PC-3 (cell line): Measurements from ENCODE around the gene KRT2. TPM values are rescaled to one million over a fixed set of nuclear protein-coding genes. Genes with fewer than 3 reads are reported as not detected.

Experiments
- ATAC-seq: fragments of 200-7000 bp; cut with Tn5 transposase; 2 replicates; pipeline ENCODE4 v1.9.1; 2020; ENCODE audit warnings: mild to moderate bottlenecking, moderate library complexity
- BruUV-seq: library from RNA; stranded (reverse); fragments of 400-500 nt; replicated peaks from 2 replicates; lab custom pipeline; 2021; lab: Mats Ljungman, UMichigan
- CTCF ChIA-PET: fragments of 300-600 bp; sonication (Branson Sonifier 250); formaldehyde crosslinking; loops from one replicate; lab custom pipeline; 2022; ENCODE audit warnings: antibody characterized with exemption; lab: Charles Lee
- POLR2A ChIA-PET: fragments of 300-600 bp; sonication (Branson Sonifier 250); formaldehyde crosslinking; loops from one replicate; lab custom pipeline; 2022; ENCODE audit warnings: antibody characterized with exemption; ENCODE audit not compliant: unreplicated experiment; lab: Charles Lee
- DNase-seq: peaks from one replicate; pipeline ENCODE4 v3.0.0-alpha.2; 2015
- H2AFZ ChIP-seq: fragments of 300-600 bp; sonication (generic); 2 replicates; pipeline ENCODE4 v1.6.0; 2016; ENCODE audit warnings: antibody characterized with exemption, low read length
- H3F3A ChIP-seq: fragments of 300-600 bp; sonication (generic); one replicate; pipeline ENCODE4 v1.6.0; 2017; ENCODE audit warnings: antibody characterized with exemption, low read length, control low read depth, mild to moderate bottlenecking; ENCODE audit not compliant: unreplicated experiment
- H3K27ac ChIP-seq: fragments of 300-600 bp; sonication (generic); 2 replicates; pipeline ENCODE4 v1.5.1; 2016; ENCODE audit warnings: mild to moderate bottlenecking, low read length
- H3K27me3 ChIP-seq: fragments of 300-600 bp; sonication (generic); 2 replicates; pipeline ENCODE4 v1.6.1; 2016; ENCODE audit warnings: low read length, mixed read lengths
- H3K36me3 ChIP-seq: fragments of 300-600 bp; sonication (generic); 2 replicates; pipeline ENCODE4 v1.6.1; 2016; ENCODE audit warnings: low read depth, mixed run types, low read length, mixed read lengths
- H3K4me1 ChIP-seq: fragments of 300-600 bp; sonication (generic); 2 replicates; pipeline ENCODE4 v1.5.1; 2016; ENCODE audit warnings: low read length; ENCODE audit not compliant: insufficient read depth
- H3K4me2 ChIP-seq: fragments of 300-600 bp; sonication (generic); 2 replicates; pipeline ENCODE4 v1.6.0; 2016; ENCODE audit warnings: low read length
- H3K4me3 ChIP-seq: fragments of 300-600 bp; sonication (generic); 2 replicates; pipeline ENCODE4 v1.5.1; 2016; ENCODE audit warnings: mild to moderate bottlenecking, low read length, mixed read lengths
- H3K79me2 ChIP-seq: fragments of 300-600 bp; sonication (generic); 2 replicates; pipeline ENCODE4 v1.6.1; 2017; ENCODE audit warnings: low read length, mixed read lengths
- H3K9ac ChIP-seq: fragments of 300-600 bp; sonication (generic); 2 replicates; pipeline ENCODE4 v1.6.0; 2016; ENCODE audit warnings: mild to moderate bottlenecking, low read length
- H3K9me2 ChIP-seq: fragments of 300-600 bp; sonication (generic); replicated peaks from 2 replicates; pipeline ENCODE4 v1.6.1; 2016; ENCODE audit warnings: mixed run types, low read length, mixed read lengths
- H3K9me3 ChIP-seq: fragments of 300-600 bp; sonication (generic); 2 replicates; pipeline ENCODE4 v1.6.1; 2016; ENCODE audit warnings: low read length, mixed read lengths
- H4K20me1 ChIP-seq: fragments of 300-600 bp; sonication (generic); 2 replicates; pipeline ENCODE4 v1.6.1; 2016; ENCODE audit warnings: low read length, mixed read lengths
- EZH2 ChIP-seq: fragments of 300-600 bp; sonication (generic); IDR thresholded peaks from one replicate; pipeline ENCODE4 v1.6.1; 2017; ENCODE audit warnings: antibody characterized with exemption, mild to moderate bottlenecking, low read length; ENCODE audit not compliant: unreplicated experiment
- EZH2phosphoT487 ChIP-seq: fragments of 300-600 bp; sonication (generic); IDR thresholded peaks from 2 replicates; pipeline ENCODE4 v1.6.1; 2018; ENCODE audit warnings: mild to moderate bottlenecking, antibody characterized with exemption, low read length, borderline replicate concordance
- intact Hi-C: fragments of 100-400 bp; cut with micrococcal nuclease; formaldehyde crosslinking; loops from 2 replicates; pipeline ENCODE4 v1.9.0; 2023
- total RNA-seq: library from RNA; depleted of rRNA; stranded (reverse); fragments of >200 nt; gene quantifications from 2 replicates; pipeline ENCODE4 v1.2.3, GENCODE V29; 2014
- TF ChIP-seq, protein P1 (sequence below): fragments of 300-600 bp; sonication (generic); conservative IDR thresholded peaks from 2 replicates; pipeline ENCODE4 v1.5.1; 2017; ENCODE audit warnings: antibody characterized with exemption, low read depth, mild to moderate bottlenecking, low read length

Gene KRT2
- total RNA-seq, 1 experiment from 2014 or later, result not detected

DNA sequence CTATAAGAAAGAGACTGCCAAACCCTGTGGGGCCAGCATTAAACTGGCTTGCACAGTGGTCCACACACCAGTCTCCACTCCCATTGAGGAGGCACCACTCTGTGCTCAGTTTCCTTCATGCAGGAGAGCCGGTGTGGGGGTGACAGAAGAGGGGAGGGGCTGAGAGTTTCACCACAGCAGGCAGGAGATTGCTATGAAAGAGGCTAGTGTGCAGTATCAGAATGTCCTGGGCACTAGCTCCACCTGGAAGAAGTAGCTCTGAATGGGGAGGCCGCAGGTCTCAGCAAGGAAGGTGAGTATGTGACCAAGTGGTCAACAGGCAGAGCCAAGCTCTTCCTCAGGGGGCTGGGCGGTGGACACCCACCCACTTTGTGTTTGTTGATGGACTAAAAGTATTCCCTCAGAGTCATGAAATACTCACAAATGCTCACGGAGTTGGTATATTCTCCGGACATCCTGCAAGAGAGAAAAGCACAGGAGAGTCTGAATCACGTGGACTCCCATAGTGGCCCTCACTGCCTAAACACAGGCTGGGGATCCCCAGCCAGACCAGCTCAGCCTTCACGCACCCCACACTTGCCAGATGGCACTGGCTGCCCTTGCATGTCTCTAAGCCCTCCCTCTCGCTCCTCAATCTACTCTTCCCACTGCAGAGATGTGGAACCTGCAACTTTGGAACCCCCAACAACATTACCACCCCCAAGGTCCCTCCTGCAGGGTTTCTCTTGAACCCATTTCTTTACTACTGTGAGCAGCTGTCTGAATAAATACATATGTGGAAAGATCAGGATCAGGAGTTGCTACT, 43.0 kb downstream of the KRT2 start:
- H4K20me1 ChIP-seq, result no peaks in the 10 kb centered on the region
- H3K79me2 ChIP-seq, result no peaks in the 10 kb centered on the region
- H3K27ac ChIP-seq, result no peak overlapping the region
- no peaks in the 10 kb centered on the region for H3K4me1 ChIP-seq
- no peak overlapping the region for H3K4me2 ChIP-seq
- H3K9me2 ChIP-seq, result no peaks in the 10 kb centered on the region
- ATAC-seq, result no peak
- peaks cover 39% of the 10 kb centered on the region for H3K27me3 ChIP-seq
- CTCF ChIA-PET, result no interaction called here
- no peaks in the 10 kb centered on the region for H3K9me3 ChIP-seq
- no peak overlapping the region for H3K4me3 ChIP-seq
- no peak overlapping the region for H2AFZ ChIP-seq
- no peak for DNase-seq
- no peaks in the 10 kb centered on the region for H3K36me3 ChIP-seq
- H3F3A ChIP-seq, result no peaks in the 10 kb centered on the region
- no peak for TF ChIP-seq EZH2phosphoT487
- no peak for TF ChIP-seq EZH2
- TF ChIP-seq, protein P1, sequence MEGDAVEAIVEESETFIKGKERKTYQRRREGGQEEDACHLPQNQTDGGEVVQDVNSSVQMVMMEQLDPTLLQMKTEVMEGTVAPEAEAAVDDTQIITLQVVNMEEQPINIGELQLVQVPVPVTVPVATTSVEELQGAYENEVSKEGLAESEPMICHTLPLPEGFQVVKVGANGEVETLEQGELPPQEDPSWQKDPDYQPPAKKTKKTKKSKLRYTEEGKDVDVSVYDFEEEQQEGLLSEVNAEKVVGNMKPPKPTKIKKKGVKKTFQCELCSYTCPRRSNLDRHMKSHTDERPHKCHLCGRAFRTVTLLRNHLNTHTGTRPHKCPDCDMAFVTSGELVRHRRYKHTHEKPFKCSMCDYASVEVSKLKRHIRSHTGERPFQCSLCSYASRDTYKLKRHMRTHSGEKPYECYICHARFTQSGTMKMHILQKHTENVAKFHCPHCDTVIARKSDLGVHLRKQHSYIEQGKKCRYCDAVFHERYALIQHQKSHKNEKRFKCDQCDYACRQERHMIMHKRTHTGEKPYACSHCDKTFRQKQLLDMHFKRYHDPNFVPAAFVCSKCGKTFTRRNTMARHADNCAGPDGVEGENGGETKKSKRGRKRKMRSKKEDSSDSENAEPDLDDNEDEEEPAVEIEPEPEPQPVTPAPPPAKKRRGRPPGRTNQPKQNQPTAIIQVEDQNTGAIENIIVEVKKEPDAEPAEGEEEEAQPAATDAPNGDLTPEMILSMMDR, result no peak
- POLR2A ChIA-PET, result no interaction called here
- intact Hi-C loops, result no loop called here
- BruUV-seq, result no TSS peak
- no peak overlapping the region for H3K9ac ChIP-seq

DNA sequence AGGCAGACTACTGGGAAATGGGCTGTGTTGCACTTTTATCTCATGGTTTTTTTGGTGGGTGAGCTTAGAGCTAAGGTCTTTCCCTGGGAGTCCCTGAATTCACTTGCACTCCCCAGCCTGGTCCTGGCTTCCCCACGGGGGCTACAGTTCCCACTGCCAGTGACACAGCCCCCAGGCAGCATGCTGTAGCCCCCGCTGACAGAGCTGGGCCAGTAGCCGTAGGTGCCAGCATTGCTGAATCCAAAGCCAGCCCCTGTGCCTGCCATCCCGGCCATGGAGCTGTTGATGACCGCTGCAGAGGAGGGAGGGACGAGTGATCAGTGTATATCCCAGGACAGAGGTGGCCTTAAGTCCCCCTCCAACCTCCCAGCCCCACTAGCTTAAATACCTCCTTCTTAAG, 43.9 kb downstream of the KRT2 start:
- ATAC-seq (no peak), DNase-seq (no peak)
- Histone ChIP-seq H3K9me2 (no peaks in the 10 kb centered on the region), H3K4me2 (no peak overlapping the region), H3K9me3 (no peaks in the 10 kb centered on the region), H4K20me1 (no peaks in the 10 kb centered on the region), H3K36me3 (no peaks in the 10 kb centered on the region), H3K4me3 (no peak overlapping the region), H2AFZ (no peak overlapping the region), H3K4me1 (no peaks in the 10 kb centered on the region; the same call in 1 of the 2 replicates), H3K27ac (no peak overlapping the region), H3F3A (no peaks in the 10 kb centered on the region), H3K9ac (no peak overlapping the region), H3K79me2 (no peaks in the 10 kb centered on the region), H3K27me3 (peaks cover 39% of the 10 kb centered on the region)
- ChIA-PET CTCF (no interaction called here), POLR2A (no interaction called here)
- no TSS peak for BruUV-seq
- intact Hi-C loops, result no loop called here
- TF ChIP-seq EZH2 (no peak), EZH2phosphoT487 (no peak)
- TF ChIP-seq, protein P1, result no peak

DNA sequence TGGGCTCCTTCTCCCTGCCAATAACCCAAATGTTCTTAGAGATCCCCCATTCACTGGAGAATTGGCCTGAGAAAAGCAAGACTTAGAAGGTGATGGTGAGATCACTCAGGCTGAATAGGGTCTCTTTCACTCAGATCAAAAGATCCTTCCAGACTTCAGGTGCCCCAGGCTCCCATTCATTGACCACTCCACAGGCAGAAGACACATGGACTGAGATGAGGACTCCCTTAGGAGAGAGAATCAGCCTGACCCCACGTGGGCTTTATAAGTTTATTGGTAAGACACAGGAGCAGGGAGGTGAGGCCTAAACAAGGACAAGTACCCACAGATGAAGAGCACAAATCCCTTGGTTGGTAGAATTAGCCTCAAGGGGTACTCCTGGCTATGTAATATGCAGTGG, 44.7 kb downstream of the KRT2 start:
- no peaks in the 10 kb centered on the region; the same call in 1 of the 2 replicates for H3K4me1 ChIP-seq

More for the DNA sequence above, 44.7 kb downstream of the KRT2 start:
- no peaks in the 10 kb centered on the region for H3K79me2 ChIP-seq
- no peaks in the 10 kb centered on the region for H3F3A ChIP-seq
- no peaks in the 10 kb centered on the region for H3K9me3 ChIP-seq
- BruUV-seq, result no TSS peak
- CTCF ChIA-PET, result no interaction called here
- H3K27me3 ChIP-seq, result peaks cover 36% of the 10 kb centered on the region
- H3K9ac ChIP-seq, result no peak overlapping the region
- H2AFZ ChIP-seq, result no peak overlapping the region
- intact Hi-C loops, result no loop called here
- no peak overlapping the region for H3K4me2 ChIP-seq
- no peaks in the 10 kb centered on the region for H3K36me3 ChIP-seq
- ATAC-seq, result no peak
- no peaks in the 10 kb centered on the region for H4K20me1 ChIP-seq
- POLR2A ChIA-PET, result no interaction called here
- no peak overlapping the region for H3K4me3 ChIP-seq
- H3K9me2 ChIP-seq, result no peaks in the 10 kb centered on the region
- TF ChIP-seq EZH2phosphoT487, result no peak
- no peak for TF ChIP-seq EZH2
- TF ChIP-seq, protein P1, result no peak
- DNase-seq, result no peak
- H3K27ac ChIP-seq, result no peak overlapping the region
